OCI-LY1 (cell line): ENCODE measurements around the gene PXK.

Experiments used
- EZH2 ChIP-seq: fragments of 200-600 bp; sonication (generic), shearing (Covaris generic); IDR thresholded peaks from 2 replicates; pipeline ENCODE4 v1.8.0; 2017; ENCODE audit warnings: borderline replicate concordance, mixed run types, mild to moderate bottlenecking, antibody characterized with exemption, low read length, moderate library complexity, mixed read lengths
- TF ChIP-seq, protein P1 (sequence below): fragments of 200-600 bp; sonication (generic), shearing (Covaris generic); IDR thresholded peaks from 2 replicates; pipeline ENCODE4 v1.5.1; 2017; ENCODE audit warnings: mild to moderate bottlenecking, antibody characterized with exemption, low read length, moderate library complexity, mixed read lengths

DNA sequence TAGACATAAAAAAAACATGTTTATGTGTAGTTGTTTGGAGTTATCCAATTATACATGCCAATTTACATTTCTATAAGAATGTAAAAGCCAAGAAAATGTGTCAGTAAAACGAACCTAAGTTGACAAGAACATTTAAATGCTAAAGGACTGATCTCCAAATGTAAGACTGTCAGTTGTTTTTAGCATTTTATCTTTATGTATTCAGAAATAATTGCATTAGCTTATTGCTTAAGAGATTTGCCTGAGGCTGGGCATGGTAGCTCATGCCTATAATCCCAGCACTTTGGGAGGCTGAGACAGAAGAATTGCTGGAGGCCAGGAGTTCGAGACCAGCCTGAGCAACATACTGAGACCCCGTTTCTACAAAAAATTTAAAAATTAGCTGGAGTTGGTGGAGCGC is 26.9 kb downstream of the PXK start:
- no peak for TF ChIP-seq EZH2
- TF ChIP-seq, protein P1, sequence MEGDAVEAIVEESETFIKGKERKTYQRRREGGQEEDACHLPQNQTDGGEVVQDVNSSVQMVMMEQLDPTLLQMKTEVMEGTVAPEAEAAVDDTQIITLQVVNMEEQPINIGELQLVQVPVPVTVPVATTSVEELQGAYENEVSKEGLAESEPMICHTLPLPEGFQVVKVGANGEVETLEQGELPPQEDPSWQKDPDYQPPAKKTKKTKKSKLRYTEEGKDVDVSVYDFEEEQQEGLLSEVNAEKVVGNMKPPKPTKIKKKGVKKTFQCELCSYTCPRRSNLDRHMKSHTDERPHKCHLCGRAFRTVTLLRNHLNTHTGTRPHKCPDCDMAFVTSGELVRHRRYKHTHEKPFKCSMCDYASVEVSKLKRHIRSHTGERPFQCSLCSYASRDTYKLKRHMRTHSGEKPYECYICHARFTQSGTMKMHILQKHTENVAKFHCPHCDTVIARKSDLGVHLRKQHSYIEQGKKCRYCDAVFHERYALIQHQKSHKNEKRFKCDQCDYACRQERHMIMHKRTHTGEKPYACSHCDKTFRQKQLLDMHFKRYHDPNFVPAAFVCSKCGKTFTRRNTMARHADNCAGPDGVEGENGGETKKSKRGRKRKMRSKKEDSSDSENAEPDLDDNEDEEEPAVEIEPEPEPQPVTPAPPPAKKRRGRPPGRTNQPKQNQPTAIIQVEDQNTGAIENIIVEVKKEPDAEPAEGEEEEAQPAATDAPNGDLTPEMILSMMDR: no peak
